Prostate gland (tissue), 2 donors: ENCODE data around the gene POLA1. TPM values are rescaled to one million over a fixed set of nuclear protein-coding genes. Genes with fewer than 3 reads are reported as not detected.

Experiments
- DNase-seq: peaks from one replicate; pipeline ENCODE4 v3.0.0-alpha.2; 2019; ENCODE audit warnings: low spot score
- H3K27ac ChIP-seq, 2 donors: fragments of 200-600 bp; sonication (generic); 2 replicates each; pipeline ENCODE4 v1.5.1; 2017 to 2019
- H3K27me3 ChIP-seq: fragments of 200-600 bp; sonication (generic); replicated peaks from 2 replicates; pipeline ENCODE4 v1.5.1; 2019; ENCODE audit not compliant: insufficient read depth
- H3K36me3 ChIP-seq, 2 donors: fragments of 200-600 bp; sonication (generic); 1 replicate in 1 of 2; 2 replicates in 1 of 2; pipeline versions ENCODE4 v1.5.1 to v1.8.1; 2017 to 2019
- H3K4me1 ChIP-seq: fragments of 200-600 bp; sonication (generic); replicated peaks from 2 replicates; pipeline ENCODE4 v1.5.1; 2019
- H3K4me3 ChIP-seq, 2 donors: fragments of 200-600 bp; sonication (generic); 2 replicates each; pipeline ENCODE4 v1.5.1; 2017 to 2019
- H3K9me3 ChIP-seq: fragments of 200-600 bp; sonication (generic); 2 replicates; pipeline ENCODE4 v1.5.1; 2017
- POLR2A ChIP-seq: fragments of 450-650 bp; IDR thresholded peaks from one replicate; pipeline ENCODE4 v1.6.1; 2016; ENCODE audit warnings: antibody characterized with exemption, mild to moderate bottlenecking
- POLR2AphosphoS5 ChIP-seq: sonication (generic); formaldehyde crosslinking; IDR thresholded peaks from one replicate; pipeline ENCODE4 v1.6.1; 2017; ENCODE audit warnings: antibody characterized with exemption
- WGBS: methylation state at CpG from one replicate; pipeline ENCODE4 v1.1.5; 2018; 5-methylcytosine and 5-hydroxymethylcytosine counted together
- intact Hi-C: fragments of 100-400 bp; cut with DNase I; formaldehyde crosslinking; loops from one replicate; pipeline ENCODE4 v1.14.2; 2022
- total RNA-seq, 2 donors: library from RNA; depleted of rRNA; stranded (reverse); fragments of >200 nt; gene quantifications; one replicate each; pipeline ENCODE4 v1.1.0, GENCODE V29; 2016
- TF ChIP-seq, protein P1 (sequence below), 4 experiments: fragments of 200-600 bp in 2 of 4; fragments of 450-650 bp in 2 of 4; sonication (generic) in 2 of 4; IDR thresholded peaks; 1 replicate in 3 of 4; 2 replicates in 1 of 4; pipeline ENCODE4 v1.5.1; 2016 to 2019; ENCODE audit warnings: antibody characterized with exemption in 4 of 4, mild to moderate bottlenecking in 2 of 4, moderate library complexity in 2 of 4

The POLA1 gene
- total RNA-seq, 2 donors from 2014 or later = 11.9 to 12.2 TPM

DNA sequence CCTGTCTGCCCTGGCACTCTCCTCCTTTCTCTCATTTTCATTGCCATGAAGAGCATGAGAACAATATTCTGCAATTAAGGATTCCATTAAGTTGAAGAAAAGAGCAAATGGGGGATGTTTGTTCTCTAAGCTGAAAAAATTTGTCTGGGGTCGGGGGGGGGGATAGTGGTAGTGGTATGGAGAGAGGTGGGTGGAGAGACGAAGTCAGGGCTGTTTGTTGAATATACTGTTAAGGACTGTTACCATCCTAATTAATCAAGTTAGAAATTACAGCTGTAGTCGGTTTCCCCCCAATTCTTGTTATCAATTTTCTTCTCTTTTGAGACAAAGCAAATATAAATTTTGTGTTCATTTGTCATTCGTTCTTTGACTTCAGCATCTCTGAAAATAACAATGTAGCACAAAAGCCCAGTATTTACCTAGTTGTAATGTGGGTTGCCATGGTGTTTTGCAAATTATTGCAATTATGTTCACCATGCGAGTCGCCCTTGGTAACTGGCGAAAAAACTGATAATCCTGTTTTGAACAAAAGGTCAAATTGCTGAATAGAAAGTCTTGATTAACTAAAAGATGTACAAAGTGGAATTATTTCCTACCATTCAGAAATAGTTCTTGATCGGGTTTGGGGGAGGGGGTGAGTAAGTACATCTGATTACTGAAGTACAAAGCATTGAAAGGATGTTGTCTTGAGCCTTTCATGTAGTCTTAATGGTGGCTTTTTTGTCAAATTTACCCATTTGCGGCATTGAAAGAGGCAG, 183.0 kb downstream of the POLA1 start:
- intact Hi-C loops = no loop called here
- H3K4me3 ChIP-seq = no peak overlapping the region
- no peaks in the 10 kb centered on the region for H3K27me3 ChIP-seq
- no peak for DNase-seq
- 81% methylated on average over 9 of the region's 9 CpGs for WGBS
- no peaks in the 10 kb centered on the region for H3K4me1 ChIP-seq
- no peaks in the 10 kb centered on the region for H3K36me3 ChIP-seq
- H3K27ac ChIP-seq = no peak overlapping the region
- TF ChIP-seq POLR2AphosphoS5 = no peak
- TF ChIP-seq POLR2A = no peak
- TF ChIP-seq, protein P1, sequence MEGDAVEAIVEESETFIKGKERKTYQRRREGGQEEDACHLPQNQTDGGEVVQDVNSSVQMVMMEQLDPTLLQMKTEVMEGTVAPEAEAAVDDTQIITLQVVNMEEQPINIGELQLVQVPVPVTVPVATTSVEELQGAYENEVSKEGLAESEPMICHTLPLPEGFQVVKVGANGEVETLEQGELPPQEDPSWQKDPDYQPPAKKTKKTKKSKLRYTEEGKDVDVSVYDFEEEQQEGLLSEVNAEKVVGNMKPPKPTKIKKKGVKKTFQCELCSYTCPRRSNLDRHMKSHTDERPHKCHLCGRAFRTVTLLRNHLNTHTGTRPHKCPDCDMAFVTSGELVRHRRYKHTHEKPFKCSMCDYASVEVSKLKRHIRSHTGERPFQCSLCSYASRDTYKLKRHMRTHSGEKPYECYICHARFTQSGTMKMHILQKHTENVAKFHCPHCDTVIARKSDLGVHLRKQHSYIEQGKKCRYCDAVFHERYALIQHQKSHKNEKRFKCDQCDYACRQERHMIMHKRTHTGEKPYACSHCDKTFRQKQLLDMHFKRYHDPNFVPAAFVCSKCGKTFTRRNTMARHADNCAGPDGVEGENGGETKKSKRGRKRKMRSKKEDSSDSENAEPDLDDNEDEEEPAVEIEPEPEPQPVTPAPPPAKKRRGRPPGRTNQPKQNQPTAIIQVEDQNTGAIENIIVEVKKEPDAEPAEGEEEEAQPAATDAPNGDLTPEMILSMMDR (IDR thresholded peaks at IDR 0.05) = no peak
- no peaks in the 10 kb centered on the region for H3K9me3 ChIP-seq

DNA sequence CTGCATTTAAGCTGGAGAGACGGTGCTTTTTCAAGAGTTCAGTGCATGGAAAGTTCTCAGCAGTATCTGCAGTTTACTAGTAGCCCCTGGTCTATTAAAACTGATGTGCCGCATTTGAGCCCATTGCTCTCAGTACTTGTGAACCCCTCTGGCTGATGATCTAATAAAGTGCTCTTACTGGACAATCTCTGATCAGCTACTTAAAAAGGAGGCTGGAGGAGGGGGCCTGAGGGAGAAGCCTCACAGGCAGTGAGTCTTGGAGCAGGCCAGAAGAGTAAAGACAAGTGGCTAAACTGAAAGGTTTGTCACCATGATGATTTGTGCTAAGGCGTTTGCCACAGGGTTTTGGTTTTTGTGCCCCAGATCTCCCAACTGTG, 183.6 kb downstream of the POLA1 start:
- Histone ChIP-seq H3K9me3 (no peaks in the 10 kb centered on the region), H3K36me3 (no peaks in the 10 kb centered on the region), H3K27ac (no peak overlapping the region), H3K4me1 (no peaks in the 10 kb centered on the region), H3K27me3 (no peaks in the 10 kb centered on the region), H3K4me3 (no peak overlapping the region)
- no peak for TF ChIP-seq POLR2AphosphoS5
- TF ChIP-seq, protein P1 (IDR thresholded peaks at IDR 0.05) = no peak
- TF ChIP-seq POLR2A = no peak
- no peak for DNase-seq
- WGBS = 91% methylated on average over 3 of the region's 3 CpGs
- intact Hi-C loops = no loop called here

DNA sequence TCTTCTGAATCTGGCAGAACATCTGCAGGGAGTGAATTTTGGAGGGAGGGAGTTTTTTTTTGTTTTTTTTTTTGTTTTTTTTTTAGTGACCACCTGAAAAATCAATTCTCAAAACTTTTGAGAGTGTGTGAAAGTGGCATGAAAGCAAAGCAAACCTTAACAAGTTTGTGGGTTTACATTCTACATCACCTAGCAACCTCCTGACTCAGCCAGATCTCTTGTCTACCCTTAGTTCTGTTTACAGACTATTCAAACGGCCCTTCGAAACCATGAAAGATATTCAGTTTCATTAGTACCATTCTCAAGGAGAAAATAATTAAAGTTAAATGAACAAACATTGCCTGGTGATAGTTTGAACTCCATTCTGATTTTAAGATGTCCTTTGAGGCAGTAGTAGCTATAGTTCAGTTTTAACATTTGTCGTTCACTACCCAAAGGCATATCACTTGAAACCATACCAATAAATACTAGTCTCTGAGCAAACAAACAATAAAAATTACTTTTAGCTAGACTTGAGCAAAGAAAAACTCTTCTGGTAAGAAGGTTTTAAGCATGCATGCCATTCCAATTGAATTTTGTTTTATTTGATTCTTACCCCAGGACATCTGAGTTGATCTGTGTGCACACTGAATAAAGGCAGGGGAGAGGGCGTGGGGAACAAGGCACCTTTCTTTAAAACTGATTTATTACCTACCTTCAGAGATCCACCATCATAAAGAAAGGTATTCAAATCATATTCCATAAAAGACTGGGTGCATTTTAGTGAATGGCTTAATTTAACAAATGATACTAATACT, 184.3 kb downstream of the POLA1 start:
- DNase-seq = peak; percentile 6
- intact Hi-C loops = no loop called here
- peak; percentile 11 for TF ChIP-seq POLR2AphosphoS5
- TF ChIP-seq POLR2A = no peak
- TF ChIP-seq, protein P1 (IDR thresholded peaks at IDR 0.05) = no peak
- H3K36me3 ChIP-seq = no peaks in the 10 kb centered on the region
- WGBS = 40% methylated on average over 4 of the region's 4 CpGs
- no peak overlapping the region for H3K4me3 ChIP-seq
- no peaks in the 10 kb centered on the region for H3K9me3 ChIP-seq
- H3K27me3 ChIP-seq = no peaks in the 10 kb centered on the region
- no peak overlapping the region for H3K27ac ChIP-seq
- H3K4me1 ChIP-seq = no peaks in the 10 kb centered on the region

DNA sequence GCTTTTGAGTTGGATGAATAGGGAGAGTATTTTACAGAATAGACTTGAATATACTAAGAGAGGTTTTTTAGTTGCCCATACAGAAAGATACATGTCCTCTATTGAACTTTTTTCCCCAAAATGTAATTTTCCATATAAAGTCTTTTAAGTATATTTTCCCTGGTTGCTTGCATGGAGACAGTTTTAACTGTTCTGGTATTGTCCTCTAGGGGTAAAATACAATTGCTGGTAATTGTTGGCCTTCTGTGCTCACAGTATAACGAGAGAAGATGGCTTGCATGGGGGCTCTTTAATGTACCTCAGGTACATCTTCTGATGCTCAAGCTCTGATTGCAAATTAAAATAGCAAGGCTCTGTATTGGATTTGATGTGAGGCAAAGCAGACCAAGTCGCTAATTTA, 186.0 kb downstream of the POLA1 start:
- Histone ChIP-seq H3K27ac (no peak overlapping the region), H3K4me1 (no peaks in the 10 kb centered on the region), H3K27me3 (no peaks in the 10 kb centered on the region), H3K4me3 (no peak overlapping the region), H3K36me3 (no peaks in the 10 kb centered on the region), H3K9me3 (no peaks in the 10 kb centered on the region)
- TF ChIP-seq POLR2AphosphoS5 (no peak), POLR2A (no peak)
- TF ChIP-seq, protein P1 (IDR thresholded peaks at IDR 0.05) = no peak
- WGBS = 98% methylated on average over 2 of the region's 2 CpGs
- no peak for DNase-seq
- intact Hi-C loops = no loop called here
